Endothelial cell of umbilical vein (primary cell): ENCODE results near the gene NOTCH2. TPM values are rescaled to one million over a fixed set of nuclear protein-coding genes. Genes with fewer than 3 reads are reported as not detected.

Source experiments
- BruUV-seq: library from RNA; stranded (reverse); fragments of 400-500 nt; replicated peaks from 2 replicates; lab custom pipeline; 2021; lab: Mats Ljungman, UMichigan
- CTCF ChIA-PET: fragments of 300-600, 350-600 bp; sonication (Branson Sonifier 250); formaldehyde crosslinking; loops from one replicate; lab custom pipeline; 2021; ENCODE audit warnings: antibody characterized with exemption, inconsistent platforms; lab: Charles Lee
- POLR2A ChIA-PET: fragments of 300-600, 350-600 bp; sonication (Branson Sonifier 250); formaldehyde crosslinking; loops from one replicate; lab custom pipeline; 2021; ENCODE audit warnings: antibody characterized with exemption, inconsistent platforms; lab: Charles Lee
- DNase-seq: peaks from one replicate; pipeline ENCODE4 v3.0.0-alpha.2; 2011; ENCODE audit warnings: low read depth, low spot score
- FAIRE-seq: peaks from 2 replicates; lab custom pipeline; 2011; peaks lifted over from hg19 to GRCh38; lab: Jason Lieb, UNC
- H2AFZ ChIP-seq: 2 replicates; pipeline ENCODE4 v1.6.0; 2012; ENCODE audit warnings: low read depth, low read length, control low read depth, inconsistent platforms
- H3K27ac ChIP-seq: 2 replicates; pipeline ENCODE4 v1.5.1; 2011; ENCODE audit warnings: low read depth, mild to moderate bottlenecking, control low read depth, low read length, moderate library complexity; ENCODE audit not compliant: insufficient read depth
- H3K27me3 ChIP-seq, 2 experiments: 2 replicates each; pipeline versions ENCODE4 v1.6.0 to v1.6.1; 2011; ENCODE audit warnings: low read length in 2 of 2, mixed read lengths in 1 of 2; ENCODE audit not compliant: control insufficient read depth in 2 of 2, insufficient read depth in 2 of 2
- H3K36me3 ChIP-seq, 2 experiments: 2 replicates in 1 of 2; 3 replicates in 1 of 2; pipeline ENCODE4 v1.5.1; 2011; ENCODE audit warnings: low read length in 2 of 2, mild to moderate bottlenecking in 1 of 2, moderate library complexity in 1 of 2; ENCODE audit not compliant: control insufficient read depth in 2 of 2, insufficient read depth in 2 of 2; ENCODE audit errors: extremely low read depth in 1 of 2
- H3K4me1 ChIP-seq: 3 replicates; pipeline ENCODE4 v1.5.1; 2011; ENCODE audit warnings: mild to moderate bottlenecking, low read length; ENCODE audit not compliant: control insufficient read depth, insufficient read depth; ENCODE audit errors: extremely low read depth
- H3K4me2 ChIP-seq: 2 replicates; pipeline ENCODE4 v1.6.1; 2011; ENCODE audit warnings: low read length, control low read depth, mixed read lengths; ENCODE audit not compliant: insufficient read depth
- H3K4me3 ChIP-seq, 3 experiments: fragments of 200-600 bp in 1 of 3; sonication (generic), shearing (Covaris generic) in 1 of 3; replicated peaks in 1 of 3; 2 replicates each; pipeline ENCODE4 v1.5.1; 2011 to 2016; ENCODE audit warnings: control low read depth in 3 of 3, low read length in 3 of 3, mild to moderate bottlenecking in 2 of 3, inconsistent platforms in 1 of 3, low read depth in 1 of 3, moderate library complexity in 1 of 3; ENCODE audit not compliant: insufficient read depth in 1 of 3
- H3K79me2 ChIP-seq: 2 replicates; pipeline ENCODE4 v1.6.0; 2012; ENCODE audit warnings: low read length, inconsistent platforms; ENCODE audit not compliant: control insufficient read depth, insufficient read depth
- H3K9ac ChIP-seq: replicated peaks from 2 replicates; pipeline ENCODE3; 2011; ENCODE audit warnings: low read length, control low read depth; ENCODE audit not compliant: insufficient read depth; ENCODE audit errors: extremely low read depth
- H3K9me1 ChIP-seq: replicated peaks from 3 replicates; pipeline ENCODE4 v1.6.0; 2011; ENCODE audit warnings: mild to moderate bottlenecking, low read length; ENCODE audit not compliant: control insufficient read depth, insufficient read depth; ENCODE audit errors: extremely low read depth
- H3K9me3 ChIP-seq: replicated peaks from 2 replicates; pipeline ENCODE4 v1.5.1; 2012; ENCODE audit warnings: low read length, inconsistent platforms; ENCODE audit not compliant: control insufficient read depth, insufficient read depth
- H4K20me1 ChIP-seq: replicated peaks from 2 replicates; pipeline ENCODE3; 2011; ENCODE audit warnings: mild to moderate bottlenecking, low read length; ENCODE audit not compliant: control insufficient read depth, insufficient read depth; ENCODE audit errors: extremely low read depth
- EZH2 ChIP-seq: IDR thresholded peaks from 2 replicates; pipeline ENCODE4 v1.6.1; 2012; ENCODE audit warnings: borderline replicate concordance, low read depth, mild to moderate bottlenecking, moderate library complexity, low read length, inconsistent platforms; ENCODE audit not compliant: severe bottlenecking
- FOS ChIP-seq: IDR thresholded peaks from 2 replicates; pipeline ENCODE4 v1.6.1; 2011; ENCODE audit warnings: mild to moderate bottlenecking, low read length, moderate library complexity, borderline replicate concordance; ENCODE audit not compliant: insufficient read depth
- GATA2 ChIP-seq: IDR thresholded peaks from 2 replicates; pipeline ENCODE4 v1.7.0; 2011; ENCODE audit warnings: low read depth, mild to moderate bottlenecking, moderate library complexity, mixed read lengths, low read length; ENCODE audit not compliant: insufficient read length, insufficient read depth
- JUN ChIP-seq: IDR thresholded peaks from 2 replicates; pipeline ENCODE4 v1.6.1; 2011; ENCODE audit warnings: borderline replicate concordance, low read depth; ENCODE audit not compliant: insufficient read length, insufficient read depth
- MYC ChIP-seq: IDR thresholded peaks from one replicate; pipeline ENCODE4 v1.6.1; 2011; ENCODE audit warnings: mild to moderate bottlenecking, low read depth, low read length
- POLR2A ChIP-seq: IDR thresholded peaks from 2 replicates; pipeline ENCODE4 v1.6.1; 2012; ENCODE audit warnings: low read depth, mild to moderate bottlenecking, control low read depth, low read length
- POLR2AphosphoS5 ChIP-seq: IDR thresholded peaks from 2 replicates; pipeline ENCODE4 v1.6.1; 2012; ENCODE audit warnings: low read depth, mild to moderate bottlenecking, control low read depth, low read length, moderate library complexity; ENCODE audit not compliant: insufficient read depth
- dilution Hi-C: fragments of 300-500 bp; cut with MboI; formaldehyde crosslinking; loops from one replicate; pipeline ENCODE4 v1.15.0; 2019; ENCODE audit warnings: low sequenced_read_pairs; ENCODE audit not compliant: extremely low pct_ligation_motif_present
- intact Hi-C: fragments of 100-400 bp; cut with micrococcal nuclease; formaldehyde crosslinking; loops from one replicate; pipeline ENCODE4 v1.10.0; 2022
- polyA plus RNA-seq, 4 experiments: library from polyadenylated mRNA; depleted of rRNA in 3 of 4; stranded (reverse) in 3 of 4; unstranded in 1 of 4; fragments of >200 nt; gene quantifications; 2 replicates each; pipeline versions ENCODE4 v1.2.1 to v1.2.3, GENCODE V29; 2011 to 2012; ENCODE audit warnings: missing spikeins in 1 of 4
- total RNA-seq: library from RNA; stranded (reverse); gene quantifications from 2 replicates; pipeline ENCODE4 v1.2.3, GENCODE V29; 2021
- TF ChIP-seq, protein P1 (sequence below), 2 donors: IDR thresholded peaks; 1 replicate in 1 of 2; 2 replicates in 1 of 2; pipeline ENCODE4 v1.5.1; 2011; ENCODE audit warnings: low read length in 2 of 2, mild to moderate bottlenecking in 2 of 2, moderate library complexity in 2 of 2, control low read depth in 1 of 2, inconsistent platforms in 1 of 2, low read depth in 1 of 2; ENCODE audit not compliant: insufficient read depth in 1 of 2; ENCODE audit errors: extremely low read depth in 1 of 2
- TF ChIP-seq, protein P2 (sequence below): IDR thresholded peaks from 2 replicates; pipeline ENCODE4 v1.6.1; 2011; ENCODE audit not compliant: insufficient read depth, insufficient read length

NOTCH2 gene
- total and polyA plus RNA-seq, 2 donors (not counting 3 experiments of a cell fraction or from before 2014, with no cell fraction given) = 14.3 to 49.1 TPM

DNA sequence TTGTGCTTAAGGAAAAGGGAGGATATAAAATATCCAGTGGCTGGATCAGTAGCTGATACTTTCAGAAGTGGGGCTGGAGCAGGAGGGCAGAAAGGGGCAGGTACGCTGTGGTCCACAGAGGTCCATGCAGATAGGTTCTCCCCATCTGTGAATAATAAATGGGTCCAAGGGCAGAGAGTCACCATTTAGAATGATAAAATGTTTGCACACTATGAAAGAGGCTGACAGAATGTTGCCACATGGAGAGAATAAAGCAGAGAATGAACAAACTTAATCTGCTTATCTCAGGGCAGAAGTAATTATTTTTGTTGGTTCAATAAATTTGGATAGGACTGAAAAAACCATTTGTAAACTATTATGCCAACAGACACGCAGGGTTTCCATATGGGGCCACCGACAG, 156.5 kb downstream of the NOTCH2 start:
- Histone ChIP-seq H3K9me1 (no peaks in the 10 kb centered on the region), H3K27me3 (no peaks in the 10 kb centered on the region), H3K4me3 (no peak overlapping the region), H3K4me2 (no peak overlapping the region), H3K36me3 (peaks cover 14% of the 10 kb centered on the region in 2 experiments), H3K4me1 (no peaks in the 10 kb centered on the region), H3K79me2 (no peaks in the 10 kb centered on the region), H2AFZ (no peak overlapping the region), H3K27ac (no peak overlapping the region), H3K9ac (no peak overlapping the region), H4K20me1 (no peaks in the 10 kb centered on the region), H3K9me3 (no peaks in the 10 kb centered on the region)
- intact Hi-C loops (no loop called here), dilution Hi-C loops (no loop called here)
- DNase-seq = no peak
- FAIRE-seq = no peak
- no peak for TF ChIP-seq MYC
- TF ChIP-seq FOS = no peak
- TF ChIP-seq, protein P1, sequence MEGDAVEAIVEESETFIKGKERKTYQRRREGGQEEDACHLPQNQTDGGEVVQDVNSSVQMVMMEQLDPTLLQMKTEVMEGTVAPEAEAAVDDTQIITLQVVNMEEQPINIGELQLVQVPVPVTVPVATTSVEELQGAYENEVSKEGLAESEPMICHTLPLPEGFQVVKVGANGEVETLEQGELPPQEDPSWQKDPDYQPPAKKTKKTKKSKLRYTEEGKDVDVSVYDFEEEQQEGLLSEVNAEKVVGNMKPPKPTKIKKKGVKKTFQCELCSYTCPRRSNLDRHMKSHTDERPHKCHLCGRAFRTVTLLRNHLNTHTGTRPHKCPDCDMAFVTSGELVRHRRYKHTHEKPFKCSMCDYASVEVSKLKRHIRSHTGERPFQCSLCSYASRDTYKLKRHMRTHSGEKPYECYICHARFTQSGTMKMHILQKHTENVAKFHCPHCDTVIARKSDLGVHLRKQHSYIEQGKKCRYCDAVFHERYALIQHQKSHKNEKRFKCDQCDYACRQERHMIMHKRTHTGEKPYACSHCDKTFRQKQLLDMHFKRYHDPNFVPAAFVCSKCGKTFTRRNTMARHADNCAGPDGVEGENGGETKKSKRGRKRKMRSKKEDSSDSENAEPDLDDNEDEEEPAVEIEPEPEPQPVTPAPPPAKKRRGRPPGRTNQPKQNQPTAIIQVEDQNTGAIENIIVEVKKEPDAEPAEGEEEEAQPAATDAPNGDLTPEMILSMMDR (IDR thresholded peaks at IDR 0.05; ENCODE audit: extremely low read depth in 1 of 2, insufficient read depth in 1 of 2, low read depth in 1 of 2, low read length in 2 of 2) = no peak
- no peak for TF ChIP-seq POLR2A
- TF ChIP-seq, protein P2, sequence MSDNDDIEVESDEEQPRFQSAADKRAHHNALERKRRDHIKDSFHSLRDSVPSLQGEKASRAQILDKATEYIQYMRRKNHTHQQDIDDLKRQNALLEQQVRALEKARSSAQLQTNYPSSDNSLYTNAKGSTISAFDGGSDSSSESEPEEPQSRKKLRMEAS = no peak
- no peak for TF ChIP-seq EZH2
- no peak for TF ChIP-seq POLR2AphosphoS5
- TF ChIP-seq JUN = no peak
- no peak for TF ChIP-seq GATA2
- no TSS peak for BruUV-seq
- CTCF ChIA-PET = no interaction called here
- POLR2A ChIA-PET = no interaction called here
